MCF 10A (cell line): ENCODE measurements around the gene KDM4B. TPM values are rescaled to one million over a fixed set of nuclear protein-coding genes. Genes with fewer than 3 reads are reported as not detected.

ENCODE experiments used
- BruUV-seq: library from RNA; stranded (reverse); fragments of 400-500 nt; replicated peaks from 2 replicates; lab custom pipeline; 2021; lab: Mats Ljungman, UMichigan
- CTCF ChIA-PET: fragments of 300-600 bp; sonication (Branson Sonifier 250); formaldehyde crosslinking; extraction: SDS; loops from one replicate; lab custom pipeline; 2021; ENCODE audit warnings: antibody characterized with exemption, inconsistent platforms; lab: Yijun Ruan, JAX
- POLR2A ChIA-PET: fragments of 300-600, 350-650 bp; sonication (Branson Sonifier 250); formaldehyde crosslinking; extraction: SDS; loops from one replicate; lab custom pipeline; 2020; ENCODE audit warnings: antibody characterized with exemption, inconsistent platforms; lab: Yijun Ruan, JAX
- DNase-seq: peaks from one replicate; pipeline ENCODE4 v3.0.0-alpha.2; 2018; ENCODE audit not compliant: unreplicated experiment
- H3K27ac Mint-ChIP-seq: one replicate; pipeline ENCODE4 v1.8.0; 2022; ENCODE audit warnings: mild to moderate bottlenecking, low read depth, mixed read lengths; ENCODE audit not compliant: unreplicated experiment
- H3K27me3 Mint-ChIP-seq: one replicate; pipeline ENCODE4 v1.8.0; 2022; ENCODE audit warnings: mixed read lengths; ENCODE audit not compliant: insufficient read depth, unreplicated experiment
- H3K36me3 Mint-ChIP-seq: one replicate; pipeline ENCODE4 v1.8.0; 2022; ENCODE audit warnings: mild to moderate bottlenecking, moderate library complexity, mixed read lengths; ENCODE audit not compliant: insufficient read depth, unreplicated experiment
- H3K4me1 Mint-ChIP-seq: one replicate; pipeline ENCODE4 v1.8.0; 2022; ENCODE audit warnings: mixed read lengths; ENCODE audit not compliant: insufficient read depth, unreplicated experiment
- H3K4me3 Mint-ChIP-seq: one replicate; pipeline ENCODE4 v1.8.0; 2022; ENCODE audit warnings: mild to moderate bottlenecking, moderate library complexity, mixed read lengths; ENCODE audit not compliant: unreplicated experiment
- H3K9me3 Mint-ChIP-seq: one replicate; pipeline ENCODE4 v1.8.0; 2022; ENCODE audit warnings: mixed read lengths; ENCODE audit not compliant: unreplicated experiment
- intact Hi-C: fragments of 100-400 bp; cut with micrococcal nuclease; formaldehyde crosslinking; loops from 2 replicates; pipeline ENCODE4 v1.14.1; 2022
- total RNA-seq: library from RNA; stranded (reverse); gene quantifications from 2 replicates; pipeline ENCODE4 v1.2.3, GENCODE V29; 2022
- TF ChIP-seq, protein P1 (sequence below): fragments of 200-600 bp; IDR thresholded peaks from one replicate; pipeline ENCODE4 v1.8.0; 2022; ENCODE audit warnings: antibody characterized with exemption, mild to moderate bottlenecking; ENCODE audit not compliant: unreplicated experiment

The KDM4B gene
- total RNA-seq, 1 experiment from 2014 or later, result 34.4 TPM

DNA sequence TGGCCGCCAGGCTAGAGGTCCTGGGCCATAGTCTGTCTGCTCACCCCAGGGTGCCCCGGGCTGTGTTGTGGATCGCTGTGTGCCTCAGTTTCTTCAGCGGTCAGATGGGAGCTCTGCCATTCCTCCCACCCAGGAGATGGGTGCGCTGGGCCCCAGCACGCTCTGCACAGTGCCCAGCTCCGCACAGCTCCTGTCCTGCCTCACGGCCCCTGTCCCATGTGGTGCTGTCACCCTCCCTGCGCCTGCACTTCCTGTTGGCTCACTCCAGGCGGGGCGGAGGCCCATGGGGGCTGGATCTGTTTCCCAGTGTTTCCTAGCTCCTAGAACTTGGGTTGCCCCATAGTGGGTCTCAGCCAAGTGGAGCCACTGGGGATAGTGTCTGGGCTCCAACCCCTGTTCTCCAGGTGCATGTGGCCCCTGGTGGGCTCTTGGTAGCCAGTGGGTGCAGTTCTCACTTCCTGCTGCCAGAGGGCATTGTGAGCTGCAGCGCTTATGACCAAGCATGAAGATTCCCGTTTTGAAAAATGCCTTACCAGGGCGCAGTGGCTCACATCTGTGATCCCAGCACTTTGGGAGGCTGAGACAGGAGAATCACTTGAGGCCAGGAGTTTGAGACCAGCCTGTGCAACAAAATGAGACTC lies 69.8 kb downstream of the KDM4B start:
- intact Hi-C loops, result no loop called here

DNA sequence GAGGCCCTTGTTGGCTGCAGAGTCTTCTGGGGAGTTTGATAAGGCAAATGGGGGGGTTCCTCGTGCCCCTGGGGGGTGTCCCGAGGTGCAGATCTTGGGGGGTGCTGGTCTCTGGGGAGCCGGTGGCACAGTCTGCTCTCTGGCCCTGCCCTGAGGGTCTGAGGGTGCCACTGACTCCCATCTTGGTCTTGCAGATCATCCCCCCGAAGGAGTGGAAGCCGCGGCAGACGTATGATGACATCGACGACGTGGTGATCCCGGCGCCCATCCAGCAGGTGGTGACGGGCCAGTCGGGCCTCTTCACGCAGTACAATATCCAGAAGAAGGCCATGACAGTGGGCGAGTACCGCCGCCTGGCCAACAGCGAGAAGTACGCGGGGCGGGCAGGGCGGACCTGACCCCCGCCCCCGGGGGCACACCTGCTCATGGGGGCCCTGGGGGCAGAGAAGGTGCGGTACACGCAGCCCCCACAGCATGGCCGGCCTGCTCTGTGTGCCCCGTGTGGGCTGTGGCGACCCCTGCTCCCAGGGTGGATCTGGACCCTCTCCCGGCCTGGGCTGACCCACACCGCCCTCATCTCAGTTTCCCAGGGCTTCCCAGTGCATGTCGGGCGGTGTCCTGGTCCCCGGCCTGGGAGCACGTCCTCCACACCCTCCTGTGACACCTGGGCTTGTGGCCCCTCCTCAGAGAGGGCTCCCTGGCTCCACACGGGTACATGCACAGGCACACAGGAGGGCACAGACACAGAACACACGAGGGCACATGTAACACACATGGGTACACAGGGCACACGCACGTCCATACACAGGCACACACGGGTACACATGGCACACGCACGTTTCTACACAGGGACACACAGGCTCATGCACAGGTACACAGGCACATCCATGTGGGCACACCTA lies 71.0 kb downstream of the KDM4B start:
- CTCF ChIA-PET, result interaction anchor here (0.9 kb wide), 1 partner anchor 172 kb away, joined by 4 read pairs; the partner anchor contains the start of gene PLIN3
- H3K36me3 Mint-ChIP-seq, result peaks cover 38% of the 10 kb centered on the region
- no peak overlapping the region for H3K4me3 Mint-ChIP-seq
- H3K4me1 Mint-ChIP-seq, result peaks cover 6% of the 10 kb centered on the region
- TF ChIP-seq, protein P1, sequence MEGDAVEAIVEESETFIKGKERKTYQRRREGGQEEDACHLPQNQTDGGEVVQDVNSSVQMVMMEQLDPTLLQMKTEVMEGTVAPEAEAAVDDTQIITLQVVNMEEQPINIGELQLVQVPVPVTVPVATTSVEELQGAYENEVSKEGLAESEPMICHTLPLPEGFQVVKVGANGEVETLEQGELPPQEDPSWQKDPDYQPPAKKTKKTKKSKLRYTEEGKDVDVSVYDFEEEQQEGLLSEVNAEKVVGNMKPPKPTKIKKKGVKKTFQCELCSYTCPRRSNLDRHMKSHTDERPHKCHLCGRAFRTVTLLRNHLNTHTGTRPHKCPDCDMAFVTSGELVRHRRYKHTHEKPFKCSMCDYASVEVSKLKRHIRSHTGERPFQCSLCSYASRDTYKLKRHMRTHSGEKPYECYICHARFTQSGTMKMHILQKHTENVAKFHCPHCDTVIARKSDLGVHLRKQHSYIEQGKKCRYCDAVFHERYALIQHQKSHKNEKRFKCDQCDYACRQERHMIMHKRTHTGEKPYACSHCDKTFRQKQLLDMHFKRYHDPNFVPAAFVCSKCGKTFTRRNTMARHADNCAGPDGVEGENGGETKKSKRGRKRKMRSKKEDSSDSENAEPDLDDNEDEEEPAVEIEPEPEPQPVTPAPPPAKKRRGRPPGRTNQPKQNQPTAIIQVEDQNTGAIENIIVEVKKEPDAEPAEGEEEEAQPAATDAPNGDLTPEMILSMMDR, result no peak
- POLR2A ChIA-PET, result no interaction called here
- intact Hi-C loops, result no loop called here
- no TSS peak for BruUV-seq
- H3K27ac Mint-ChIP-seq, result no peak overlapping the region
- no peaks in the 10 kb centered on the region for H3K9me3 Mint-ChIP-seq
- no peak for DNase-seq
- H3K27me3 Mint-ChIP-seq, result no peaks in the 10 kb centered on the region

More for the DNA sequence above, 69.8 kb downstream of the KDM4B start:
- Mint-ChIP-seq H3K27me3 (no peaks in the 10 kb centered on the region), H3K4me1 (peaks cover 6% of the 10 kb centered on the region), H3K9me3 (no peaks in the 10 kb centered on the region), H3K36me3 (peaks cover 50% of the 10 kb centered on the region), H3K4me3 (no peak overlapping the region), H3K27ac (peak overlapping the region; percentile 49)
- no TSS peak for BruUV-seq
- ChIA-PET POLR2A (no interaction called here), CTCF (interaction anchor here (0.6 to 1.2 kb wide), 4 partner anchors 9 to 545 kb away, joined by 3 to 4 read pairs (median 4); partner anchors contain the start of gene PLIN3)
- TF ChIP-seq, protein P1, result peak; percentile 39
- no peak for DNase-seq

DNA sequence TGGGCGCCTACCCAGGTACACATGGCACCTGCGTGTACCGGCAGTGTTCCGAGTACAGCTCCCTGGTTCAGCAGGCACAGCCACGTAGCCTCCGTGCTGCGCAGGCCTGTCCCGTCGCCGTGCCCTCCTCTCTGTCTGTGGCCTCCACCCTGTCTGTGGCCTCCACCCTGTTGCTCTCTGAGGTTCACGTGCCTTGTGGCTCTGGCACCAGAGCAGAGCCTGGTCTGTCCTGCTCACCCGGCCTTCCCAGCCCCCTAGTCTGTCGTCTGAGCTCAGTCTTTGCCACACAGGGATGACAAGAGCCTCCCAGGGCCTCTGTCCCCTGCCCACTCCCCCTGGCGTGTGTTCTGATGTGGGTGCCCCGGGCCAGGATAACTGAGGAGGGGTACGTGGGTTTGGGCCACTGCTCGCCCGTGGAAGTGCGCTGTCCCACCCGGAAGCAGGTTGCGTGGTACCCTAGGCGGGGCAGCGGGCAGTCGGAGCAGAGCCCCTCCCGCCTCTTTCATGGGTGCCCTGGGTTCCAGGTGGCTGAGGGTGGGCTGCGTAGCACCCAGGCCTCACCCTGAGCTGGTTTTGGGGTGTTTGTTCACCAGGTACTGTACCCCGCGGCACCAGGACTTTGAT lies 71.7 kb downstream of the KDM4B start:
- H3K27me3 Mint-ChIP-seq, result no peaks in the 10 kb centered on the region
- peaks cover 6% of the 10 kb centered on the region for H3K4me1 Mint-ChIP-seq
- intact Hi-C loops, result no loop called here
- peaks cover 40% of the 10 kb centered on the region for H3K36me3 Mint-ChIP-seq
- ChIA-PET CTCF (interaction anchor here (0.6 to 1.7 kb wide), 2 partner anchors 10 to 20 kb away, joined by 3 to 8 read pairs; no protein-coding TSS in a partner anchor), POLR2A (no interaction called here)
- no peak overlapping the region for H3K4me3 Mint-ChIP-seq
- no peak overlapping the region for H3K27ac Mint-ChIP-seq
- TF ChIP-seq, protein P1, result no peak
- no TSS peak for BruUV-seq
- H3K9me3 Mint-ChIP-seq, result no peaks in the 10 kb centered on the region
- no peak for DNase-seq
